GM18868 (cell line): ENCODE measurements around the gene SIN3B.

Experiments
- ATAC-seq: cut with Tn5 transposase; IDR thresholded peaks from one replicate; pipeline ENCODE4 v1.9.1; 2021; ENCODE audit warnings: mild to moderate bottlenecking, moderate library complexity; ENCODE audit not compliant: unreplicated experiment

The SIN3B gene

DNA sequence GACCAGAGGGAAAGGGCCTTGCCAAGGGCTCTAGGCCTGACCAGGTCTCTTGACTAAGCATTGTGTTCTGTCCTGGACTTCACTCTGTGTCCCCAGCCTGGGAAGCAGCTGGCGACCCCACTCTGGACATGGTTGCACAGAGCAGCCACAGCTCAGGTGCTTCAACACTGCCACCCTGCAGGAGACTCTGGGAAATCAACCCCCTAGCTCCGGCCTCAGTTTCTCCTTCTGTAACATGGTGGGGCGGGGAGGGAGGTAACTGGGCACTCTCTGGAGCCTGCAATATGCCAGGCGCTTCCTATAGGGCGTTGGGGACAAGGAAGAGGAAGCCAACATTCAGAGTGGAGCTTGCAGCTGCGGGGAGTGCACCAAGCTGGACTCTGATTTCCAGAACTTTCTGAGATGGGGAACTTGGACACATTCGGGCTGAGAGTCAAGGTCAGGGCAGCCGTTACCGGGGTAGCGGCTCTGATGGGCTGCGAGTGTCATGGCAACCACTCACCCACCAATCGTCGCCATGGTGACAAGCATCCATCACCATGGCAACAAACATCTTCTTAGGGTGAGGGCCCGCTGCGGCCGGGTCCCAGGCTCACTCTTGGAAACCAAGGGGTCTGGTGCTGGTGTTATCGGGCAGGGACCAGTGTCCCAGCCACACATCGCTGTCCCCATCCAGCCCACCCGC is 72.4 kb downstream of the SIN3B start:
- ATAC-seq, result no peak

DNA sequence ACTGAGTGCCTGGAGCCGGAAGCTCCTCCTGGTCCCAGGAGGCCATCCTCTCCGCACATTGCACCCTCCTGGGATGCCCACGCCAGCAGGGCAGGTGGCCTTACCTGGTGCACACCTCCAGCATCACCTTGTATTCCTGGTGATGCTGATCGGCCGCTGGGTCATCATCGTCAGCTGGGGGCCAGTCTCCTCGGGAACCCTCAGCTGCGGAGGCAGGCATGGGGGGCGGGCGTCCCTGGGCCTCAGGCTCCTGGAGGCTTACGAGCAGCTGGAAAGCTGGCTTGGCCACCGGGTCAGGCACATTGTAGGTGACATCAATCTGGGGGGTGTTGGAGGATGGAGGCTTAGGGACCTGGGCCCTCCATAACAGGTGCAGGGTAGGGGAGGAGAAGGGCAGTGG is 73.3 kb downstream of the SIN3B start:
- ATAC-seq, result no peak

- no peak for ATAC-seq
Observed at GRCh38 chr19:16903347-16903746, 74.1 kb downstream of the SIN3B start.

- ATAC-seq, result no peak
Observed at GRCh38 chr19:16904599-16904998, 75.4 kb downstream of the SIN3B start.

DNA sequence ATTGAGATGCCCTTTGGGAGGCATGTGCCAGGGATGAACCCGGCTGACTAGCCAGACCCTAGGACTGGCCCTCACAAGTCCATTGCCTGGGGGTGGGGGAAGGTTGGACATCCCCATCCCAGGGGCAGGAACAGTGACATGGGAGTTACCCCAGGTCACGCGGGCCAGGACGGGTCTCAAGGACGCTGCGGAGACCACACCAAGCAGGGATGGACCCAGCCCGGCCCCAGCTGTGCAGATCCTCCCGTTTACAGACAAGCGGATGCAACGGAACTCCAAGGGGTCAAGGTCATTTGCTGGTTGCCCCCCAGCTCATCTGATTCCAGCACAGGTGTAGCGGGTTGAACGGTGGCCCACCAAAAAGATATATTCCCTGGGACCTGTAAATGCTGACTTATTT is 79.6 kb downstream of the SIN3B start:
- no peak for ATAC-seq

GRCh38 chr19:16911046-16911445 is 81.8 kb downstream of the SIN3B start:
- ATAC-seq, result no peak

GRCh38 chr19:16912780-16913179 is 83.6 kb downstream of the SIN3B start:
- no peak for ATAC-seq

- ATAC-seq, result no peak
Observed at GRCh38 chr19:16914421-16914820, 85.2 kb downstream of the SIN3B start.

DNA sequence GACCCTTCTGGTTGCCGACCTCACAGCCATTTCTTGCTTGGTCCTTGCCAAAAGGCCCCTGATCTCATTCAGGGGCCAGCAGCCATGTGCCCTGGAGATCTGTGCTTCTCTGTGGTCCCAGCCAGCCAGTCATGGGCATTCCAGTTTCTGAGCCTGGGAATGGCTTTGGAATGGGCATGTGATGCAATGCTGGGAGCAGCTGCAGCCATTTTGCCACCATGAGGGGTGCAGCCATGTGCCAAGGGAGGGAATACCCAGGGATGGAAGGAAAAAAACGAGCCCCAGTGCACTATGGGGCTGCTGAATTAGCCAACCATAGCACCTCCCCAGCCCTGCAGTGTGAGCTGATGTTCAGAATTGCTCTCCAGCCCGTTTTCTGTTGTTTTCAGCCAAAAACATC is 85.9 kb downstream of the SIN3B start:
- no peak for ATAC-seq

GRCh38 chr19:16915734-16916133 is 86.5 kb downstream of the SIN3B start:
- no peak for ATAC-seq

GRCh38 chr19:16917401-16917800 is 88.2 kb downstream of the SIN3B start:
- no peak for ATAC-seq

GRCh38 chr19:16919496-16919895 is 90.3 kb downstream of the SIN3B start:
- no peak for ATAC-seq

DNA sequence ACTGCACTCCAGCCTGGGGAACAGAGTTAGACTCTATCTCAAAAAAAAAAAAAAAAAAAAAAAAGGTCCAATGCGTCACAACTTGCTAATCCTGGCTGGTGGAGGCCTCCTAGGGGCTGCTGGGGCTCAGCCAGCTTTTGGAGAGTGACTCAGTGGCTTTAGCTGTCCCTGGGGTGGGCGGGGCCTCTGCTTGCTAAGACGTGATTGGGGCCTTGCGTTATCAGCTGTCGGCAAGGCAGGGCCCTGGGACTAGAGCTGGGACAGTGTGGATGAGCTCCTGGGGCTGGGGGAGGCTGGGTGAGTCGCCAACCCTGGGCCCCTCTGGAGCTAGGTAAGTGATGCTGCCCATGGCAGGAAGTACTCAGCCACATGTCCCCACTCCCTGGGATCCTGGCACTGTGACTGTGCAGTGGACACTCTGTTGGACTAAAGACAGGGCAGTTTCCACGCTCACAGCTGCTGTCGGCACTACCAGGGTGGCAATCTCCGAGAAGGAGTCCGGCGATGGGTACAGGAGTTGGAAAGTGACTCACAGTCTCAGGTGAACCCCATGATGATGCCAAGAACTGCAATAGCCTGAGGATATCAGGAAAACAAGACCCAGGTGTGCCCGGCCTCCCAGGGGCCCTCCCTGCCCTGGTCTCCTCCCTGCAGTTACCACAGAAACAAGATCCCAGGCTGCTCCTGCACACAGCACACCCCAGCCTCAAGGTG is 91.8 kb downstream of the SIN3B start:
- ATAC-seq, result no peak

DNA sequence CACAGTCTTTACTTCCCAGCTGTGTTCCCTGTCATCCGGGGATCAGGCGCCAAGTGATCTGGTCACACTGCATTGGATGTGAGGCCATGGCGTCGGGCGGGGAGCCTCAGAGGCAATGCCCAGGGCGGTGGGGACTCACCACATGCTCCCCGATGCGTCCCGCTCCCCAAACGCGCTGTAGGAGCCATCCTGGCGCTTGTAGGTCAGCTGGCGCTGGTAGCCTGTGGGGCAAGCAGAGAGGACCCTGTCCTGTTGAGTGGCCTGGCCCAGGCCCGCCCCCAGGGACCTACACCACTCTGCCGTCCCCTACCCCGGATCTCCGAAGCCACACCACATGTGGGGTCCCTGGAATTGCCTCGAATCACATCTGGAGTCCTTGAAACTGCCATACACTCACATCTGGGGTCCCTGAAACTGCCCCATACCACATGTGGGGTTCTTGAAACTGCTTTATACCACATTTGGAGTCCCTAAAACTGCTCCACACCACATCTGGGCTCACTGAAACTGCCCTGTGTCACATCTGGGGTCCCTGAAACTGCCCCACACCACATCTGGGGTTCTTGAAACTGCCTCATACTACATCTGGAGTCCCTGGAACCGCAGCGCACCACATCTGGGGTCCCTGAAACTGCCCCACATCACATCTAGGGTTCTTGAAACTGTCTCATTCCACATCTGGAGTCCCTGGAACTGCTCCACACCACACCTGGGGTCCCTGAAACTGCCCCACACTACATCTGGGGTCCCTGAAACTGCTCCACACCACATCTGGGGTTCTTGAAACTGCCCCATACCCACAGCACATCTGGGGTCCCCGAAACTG is 92.8 kb downstream of the SIN3B start:
- no peak for ATAC-seq

DNA sequence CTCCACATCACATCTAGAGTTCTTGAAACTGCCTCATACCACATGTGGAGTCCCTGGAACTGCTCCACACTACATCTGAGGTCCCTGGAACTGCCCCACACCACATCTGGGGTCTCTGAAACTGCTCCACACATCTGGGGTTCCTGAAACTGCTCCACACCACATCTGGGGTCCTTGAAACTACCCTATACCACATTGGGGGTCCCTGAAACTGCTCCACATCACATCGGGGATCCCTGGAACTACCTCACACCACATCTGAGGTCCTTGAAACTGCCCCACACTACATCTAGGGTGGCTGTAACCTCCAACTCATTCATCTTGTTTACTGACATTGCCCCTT is 93.4 kb downstream of the SIN3B start:
- no peak for ATAC-seq

- no peak for ATAC-seq
Observed at GRCh38 chr19:16922949-16923348, 93.8 kb downstream of the SIN3B start.

DNA sequence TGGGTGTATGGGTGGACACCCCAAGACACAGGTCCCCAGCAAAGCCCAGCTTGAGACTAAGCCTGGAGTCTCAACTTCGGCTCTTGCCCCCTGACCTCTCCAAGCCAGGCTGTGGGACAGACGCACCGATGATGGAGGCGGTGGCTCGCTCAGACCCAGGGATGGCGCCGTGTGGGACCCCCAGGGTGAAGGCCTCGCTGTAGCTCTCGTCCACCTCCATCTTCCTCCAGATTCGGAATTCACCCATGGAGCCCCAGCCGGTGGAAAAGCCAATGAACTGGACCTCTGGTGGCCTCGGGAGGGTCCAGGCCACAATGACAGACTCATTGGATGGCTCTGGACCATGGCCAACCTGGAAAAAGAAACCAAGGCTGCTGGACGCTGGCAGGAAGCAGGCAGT is 98.7 kb downstream of the SIN3B start:
- ATAC-seq, result no peak

GRCh38 chr19:16928351-16928750 is 99.2 kb downstream of the SIN3B start:
- ATAC-seq, result no peak

DNA sequence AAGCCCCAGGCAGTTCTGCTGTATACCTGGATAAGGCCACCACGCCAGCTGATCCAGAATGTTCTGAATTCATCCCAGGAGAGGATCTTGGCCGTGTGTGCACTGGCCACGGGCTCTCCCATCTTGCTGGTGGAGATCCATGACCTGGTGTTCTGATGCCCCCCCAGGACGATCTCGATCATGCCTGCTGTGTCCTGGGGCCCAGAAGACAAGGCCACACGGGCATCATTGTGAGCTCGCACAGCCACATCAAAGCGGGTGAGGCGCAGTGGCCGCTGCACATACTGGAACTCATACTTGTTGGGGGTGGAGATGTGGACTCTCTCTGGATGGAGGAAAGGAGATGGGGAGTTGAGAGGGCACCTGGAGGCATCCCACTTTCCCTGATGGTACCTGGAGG is 99.7 kb downstream of the SIN3B start:
- ATAC-seq, result no peak
